IPS-NIHi7 (cell line): ENCODE measurements around the gene PLA2G6.

ENCODE experiments used
- DNase-seq: peaks from one replicate; pipeline ENCODE4 v3.0.0; 2012; ENCODE audit warnings: mixed read lengths; ENCODE audit errors: extremely low spot score

Gene PLA2G6

GRCh38 chr22:38213990-38214301 is 32.3 kb upstream of the PLA2G6 start:
- DNase-seq = no peak

- no peak for DNase-seq
These were observed 31.8 kb upstream of the PLA2G6 start for GRCh38 chr22:38213319-38213989.

- no peak for DNase-seq
These were observed 30.8 kb upstream of the PLA2G6 start for GRCh38 chr22:38212442-38212841.

- no peak for DNase-seq
These were observed 29.9 kb upstream of the PLA2G6 start for GRCh38 chr22:38211556-38211955.

- DNase-seq = no peak
These were observed 26.9 kb upstream of the PLA2G6 start for GRCh38 chr22:38208551-38208968.

GRCh38 chr22:38207898-38208432 is 26.3 kb upstream of the PLA2G6 start:
- no peak for DNase-seq

GRCh38 chr22:38205261-38206128 is 23.9 kb upstream of the PLA2G6 start:
- no peak for DNase-seq

- DNase-seq = no peak
These were observed 23.2 kb upstream of the PLA2G6 start for GRCh38 chr22:38204784-38205183.

GRCh38 chr22:38203855-38204514 is 22.4 kb upstream of the PLA2G6 start:
- no peak for DNase-seq

GRCh38 chr22:38203090-38203810 is 21.6 kb upstream of the PLA2G6 start:
- DNase-seq = peak; percentile 71

- peak; percentile 38 for DNase-seq
These were observed 20.9 kb upstream of the PLA2G6 start for GRCh38 chr22:38202437-38203089.

- peak; percentile 97 for DNase-seq
These were observed 20.2 kb upstream of the PLA2G6 start, which contains the start of gene MAFF for GRCh38 chr22:38201711-38202436. MAFF (plus strand) TSS chr22:38201994; CDS start chr22:38213854, 11,860 bp downstream.

GRCh38 chr22:38201371-38201710 is 19.7 kb upstream of the PLA2G6 start:
- no peak for DNase-seq

- DNase-seq = no peak
These were observed 18.4 kb upstream of the PLA2G6 start for GRCh38 chr22:38199826-38200559.

- no peak for DNase-seq
These were observed 15.3 kb upstream of the PLA2G6 start for GRCh38 chr22:38196791-38197419.

- DNase-seq = no peak
These were observed 11.9 kb upstream of the PLA2G6 start for GRCh38 chr22:38193580-38193979.

- DNase-seq = no peak
These were observed 10.8 kb upstream of the PLA2G6 start for GRCh38 chr22:38192475-38192863.

GRCh38 chr22:38191731-38192474 is 10.3 kb upstream of the PLA2G6 start:
- DNase-seq = no peak

GRCh38 chr22:38191055-38191454 is 9.4 kb upstream of the PLA2G6 start:
- DNase-seq = no peak
